Fibroblast of lung (primary cell): ENCODE results near the gene GRM8.

Experiments
- CTCF ChIP-seq, 2 donors: IDR thresholded peaks in 1 of 2; conservative IDR thresholded peaks in 1 of 2; 1 replicate in 1 of 2; 2 replicates in 1 of 2; pipeline ENCODE4 v1.5.1; 2011 to 2012; ENCODE audit warnings: low read length in 2 of 2, control low read depth in 1 of 2, inconsistent platforms in 1 of 2, low read depth in 1 of 2, mild to moderate bottlenecking in 1 of 2
- EZH2 ChIP-seq: IDR thresholded peaks from 2 replicates; pipeline ENCODE4 v1.5.1; 2012; ENCODE audit warnings: low read length, control low read depth, mild to moderate bottlenecking; ENCODE audit errors: missing control alignments

GRCh38 chr7:126979722-126980121 lies 273.0 kb downstream of the GRM8 start:
- TF ChIP-seq CTCF (conservative IDR thresholded peaks at IDR 0.05 in 1 of 2, IDR thresholded peaks at IDR 0.05 in 1 of 2; ENCODE audit: low read depth in 1 of 2, low read length in 2 of 2) = no peak
- TF ChIP-seq EZH2 = no peak
